ENCODE measurements around the gene GGN. TPM values are rescaled to one million over a fixed set of nuclear protein-coding genes. Genes with fewer than 3 reads are reported as not detected.

GGN gene
- total RNA-seq, 4 donors from 2014 or later = not detected

- peak overlapping the region in 2 of 4 donors; percentile 82 to 90 for H3K27ac ChIP-seq
- peaks cover 0 to 22% of the 10 kb centered on the region in 2 donors for H3K27me3 ChIP-seq
- H3K9me3 ChIP-seq = no peaks in the 10 kb centered on the region
- DNase-seq (ENCODE audit: low spot score in 2 of 2) = no peak
- WGBS, 2 donors = 42 to 44% methylated on average over 15 to 22 of the region's 22 CpGs
- peaks cover 0 to 50% (median 23%) of the 10 kb centered on the region in 4 donors for H3K4me1 ChIP-seq
- no peak for TF ChIP-seq POLR2A (IDR thresholded peaks at IDR 0.05)
- no peak for TF ChIP-seq EP300 (IDR thresholded peaks at IDR 0.05)
- no peak for TF ChIP-seq CTCF (IDR thresholded peaks at IDR 0.05)
- H3K36me3 ChIP-seq = peaks cover 0 to 8% (median 0%) of the 10 kb centered on the region in 3 donors
- H3K4me3 ChIP-seq = no peak overlapping the region
Measured at GRCh38 chr19:38389957-38390924, 2.4 kb upstream of the GGN start.

GRCh38 chr19:38389101-38389925 lies 1.5 kb upstream of the GGN start:
- 3 to 4% methylated on average over 22 to 28 of the region's 28 CpGs for WGBS, 2 donors
- no peaks in the 10 kb centered on the region for H3K9me3 ChIP-seq
- DNase-seq (ENCODE audit: low spot score in 2 of 2) = no peak
- H3K4me1 ChIP-seq = peaks cover 0 to 46% (median 23%) of the 10 kb centered on the region in 4 donors
- H3K27me3 ChIP-seq = peaks cover 0 to 17% of the 10 kb centered on the region in 2 donors
- peaks cover 0 to 17% (median 0%) of the 10 kb centered on the region in 3 donors for H3K36me3 ChIP-seq
- H3K4me3 ChIP-seq = peak overlapping the region in 3 of 4 donors; percentile 47 to 59 (median 48)
- no peak for TF ChIP-seq EP300 (IDR thresholded peaks at IDR 0.05)
- no peak for TF ChIP-seq POLR2A (IDR thresholded peaks at IDR 0.05)
- TF ChIP-seq CTCF (IDR thresholded peaks at IDR 0.05) = no peak
- H3K27ac ChIP-seq = peak overlapping the region in 3 of 4 donors; percentile 54 to 90 (median 82)

- H3K4me3 ChIP-seq = peak within 1 kb of the TSS; percentile 29 to 59 (median 48)
- peaks cover 0 to 46% (median 23%) of the 10 kb centered on the region in 4 donors for H3K4me1 ChIP-seq
- peak within 1 kb of the TSS in 3 of 4 donors; percentile 54 to 90 (median 82) for H3K27ac ChIP-seq
- H3K36me3 ChIP-seq = peaks cover 1 to 25% (median 5%) of the 10 kb centered on the region in 3 donors
- peaks cover 0 to 14% of the 10 kb centered on the region in 2 donors for H3K27me3 ChIP-seq
- H3K9me3 ChIP-seq = no peaks in the 10 kb centered on the region
- 0 to 1% methylated on average over 22 to 24 of the region's 46 CpGs for WGBS, 2 donors
- TF ChIP-seq EP300 (IDR thresholded peaks at IDR 0.05) = no peak
- no peak for TF ChIP-seq POLR2A (IDR thresholded peaks at IDR 0.05)
- TF ChIP-seq CTCF (IDR thresholded peaks at IDR 0.05) = no peak
- no peak for DNase-seq (ENCODE audit: low spot score in 2 of 2)
Measured at GRCh38 chr19:38388349-38389100, 691 bp upstream of the GGN start, which contains the start of gene SPRED3. Gene SPRED3, plus strand, starts transcription at chr19:38388697. Its CDS starts 1,606 bp downstream, at chr19:38390303.

- Histone ChIP-seq H3K4me3 (peak overlapping the region; percentile 29 to 59 (median 48)), H3K36me3 (peaks cover 3 to 40% (median 18%) of the 10 kb centered on the region in 3 donors), H3K4me1 (peaks cover 0 to 46% (median 23%) of the 10 kb centered on the region in 4 donors), H3K27me3 (peaks cover 0 to 14% of the 10 kb centered on the region in 2 donors), H3K27ac (peak overlapping the region in 2 of 4 donors; percentile 54 to 82), H3K9me3 (no peaks in the 10 kb centered on the region)
- WGBS, 2 donors = 2 to 4% methylated on average over 26 of the region's 36 CpGs
- no peak for TF ChIP-seq POLR2A (IDR thresholded peaks at IDR 0.05)
- TF ChIP-seq CTCF (IDR thresholded peaks at IDR 0.05) = no peak
- DNase-seq (ENCODE audit: low spot score in 2 of 2) = peak in 1 of 2 donors; percentile 15
Measured at GRCh38 chr19:38386971-38387549, 774 bp downstream of the GGN start.

Measured in tibial nerve (tissue), 4 donors.